HG02763 (cell line): ENCODE measurements around the gene NSMCE3.

Source experiments
- ATAC-seq: cut with Tn5 transposase; IDR thresholded peaks from one replicate; pipeline ENCODE4 v1.9.1; 2021; ENCODE audit warnings: mild to moderate bottlenecking, moderate library complexity; ENCODE audit not compliant: unreplicated experiment

NSMCE3 gene

GRCh38 chr15:29269485-29270168 lies at the start of gene NSMCE3:
NSMCE3 (minus strand) TSS chr15:29269822; CDS start chr15:29269705, 117 bp downstream.
- peak; percentile 90 for ATAC-seq

DNA sequence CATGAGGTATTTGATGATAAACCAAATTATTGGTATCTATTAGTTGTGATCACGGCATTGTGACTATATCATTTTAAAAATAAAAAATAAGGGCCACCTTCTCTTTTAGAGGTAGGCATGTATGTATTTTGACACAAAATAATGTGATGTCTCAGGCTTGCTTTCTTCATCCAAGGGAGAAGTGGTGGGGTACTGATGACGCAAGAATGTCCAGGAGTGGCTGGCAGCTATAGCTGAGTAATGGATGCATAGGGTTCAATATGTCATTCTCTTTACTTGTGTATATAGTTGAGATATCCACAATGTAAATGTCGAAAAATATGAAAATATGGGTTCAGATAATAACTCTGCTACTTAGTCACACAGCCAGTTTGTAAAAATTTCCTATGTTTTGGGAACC lies 46.8 kb upstream of the NSMCE3 start:
- ATAC-seq, result no peak

- ATAC-seq, result no peak
Observed at GRCh38 chr15:29312387-29312786, 42.8 kb upstream of the NSMCE3 start.

GRCh38 chr15:29311696-29312095 lies 42.1 kb upstream of the NSMCE3 start:
- no peak for ATAC-seq

GRCh38 chr15:29309139-29309538 lies 39.5 kb upstream of the NSMCE3 start:
- ATAC-seq, result peak; percentile 54

- no peak for ATAC-seq
Observed at GRCh38 chr15:29308299-29308698, 38.7 kb upstream of the NSMCE3 start.

- ATAC-seq, result no peak
Observed at GRCh38 chr15:29305556-29305955, 35.9 kb upstream of the NSMCE3 start.

DNA sequence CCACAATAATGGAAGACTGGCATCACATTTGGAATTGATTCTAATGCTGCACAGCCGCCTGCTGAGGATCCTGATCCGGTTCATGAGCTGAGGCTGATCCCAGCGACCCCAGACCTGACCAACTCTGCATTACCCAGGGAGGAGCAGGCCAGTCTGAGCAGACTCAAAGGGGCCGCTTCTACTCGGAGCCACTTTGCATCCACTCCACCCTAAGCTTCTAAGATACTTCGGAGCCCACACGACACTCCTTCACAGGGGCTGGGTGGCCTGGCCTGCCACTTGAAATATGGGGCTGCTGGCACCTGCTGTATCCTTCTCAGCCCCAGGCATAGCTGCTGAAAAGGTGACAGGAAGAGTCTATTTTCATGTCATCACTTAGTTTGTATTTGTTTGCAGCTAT lies 33.2 kb upstream of the NSMCE3 start:
- ATAC-seq, result no peak

- no peak for ATAC-seq
Observed at GRCh38 chr15:29299784-29300183, 30.2 kb upstream of the NSMCE3 start.

DNA sequence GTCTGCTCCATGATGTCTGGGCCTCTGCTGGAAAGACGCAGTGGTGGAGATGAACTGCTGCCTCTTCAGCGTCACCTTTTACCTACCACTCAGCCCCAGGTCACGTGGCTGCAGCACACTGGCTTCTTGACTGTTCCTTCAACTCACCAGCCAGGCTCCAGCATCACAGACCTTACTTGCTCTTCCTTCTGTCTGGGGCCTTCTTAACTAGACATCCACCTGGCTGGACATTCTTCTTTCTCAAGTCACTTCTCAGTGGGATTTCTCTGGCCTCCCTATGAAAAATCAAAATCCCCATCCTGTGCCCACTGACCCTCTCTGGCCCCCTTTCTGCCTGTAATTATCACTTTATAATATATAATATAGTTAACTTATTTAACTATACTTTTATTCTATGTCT lies 29.7 kb upstream of the NSMCE3 start:
- no peak for ATAC-seq

DNA sequence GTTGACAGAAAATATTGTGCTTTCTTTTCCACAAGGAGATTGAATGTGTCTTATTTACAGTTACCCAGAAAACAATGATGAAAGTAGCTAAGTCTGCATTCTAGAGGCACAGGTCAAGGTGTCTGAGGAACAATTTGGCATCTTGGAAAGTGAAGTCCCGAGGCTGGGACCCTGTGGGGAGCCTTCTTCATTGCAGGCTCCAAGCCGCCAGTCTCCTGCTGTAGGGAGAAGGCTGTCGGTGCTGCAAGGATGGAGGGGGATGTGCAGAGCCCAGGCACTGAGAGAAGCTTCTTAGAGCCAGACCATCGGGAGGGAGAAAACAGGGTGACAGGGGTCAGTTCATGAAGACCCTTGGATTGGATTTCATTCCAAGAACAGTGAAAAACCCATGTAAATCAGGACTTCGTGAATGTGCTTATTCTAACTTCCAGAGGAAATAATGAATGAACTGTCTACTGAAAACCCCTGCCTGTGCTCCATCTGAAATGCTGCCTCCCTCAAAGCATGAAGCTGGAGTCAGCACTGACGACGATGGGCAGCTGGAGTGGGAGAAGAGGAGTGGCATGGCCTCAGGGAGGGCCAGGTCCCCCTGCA lies 25.2 kb upstream of the NSMCE3 start:
- no peak for ATAC-seq

DNA sequence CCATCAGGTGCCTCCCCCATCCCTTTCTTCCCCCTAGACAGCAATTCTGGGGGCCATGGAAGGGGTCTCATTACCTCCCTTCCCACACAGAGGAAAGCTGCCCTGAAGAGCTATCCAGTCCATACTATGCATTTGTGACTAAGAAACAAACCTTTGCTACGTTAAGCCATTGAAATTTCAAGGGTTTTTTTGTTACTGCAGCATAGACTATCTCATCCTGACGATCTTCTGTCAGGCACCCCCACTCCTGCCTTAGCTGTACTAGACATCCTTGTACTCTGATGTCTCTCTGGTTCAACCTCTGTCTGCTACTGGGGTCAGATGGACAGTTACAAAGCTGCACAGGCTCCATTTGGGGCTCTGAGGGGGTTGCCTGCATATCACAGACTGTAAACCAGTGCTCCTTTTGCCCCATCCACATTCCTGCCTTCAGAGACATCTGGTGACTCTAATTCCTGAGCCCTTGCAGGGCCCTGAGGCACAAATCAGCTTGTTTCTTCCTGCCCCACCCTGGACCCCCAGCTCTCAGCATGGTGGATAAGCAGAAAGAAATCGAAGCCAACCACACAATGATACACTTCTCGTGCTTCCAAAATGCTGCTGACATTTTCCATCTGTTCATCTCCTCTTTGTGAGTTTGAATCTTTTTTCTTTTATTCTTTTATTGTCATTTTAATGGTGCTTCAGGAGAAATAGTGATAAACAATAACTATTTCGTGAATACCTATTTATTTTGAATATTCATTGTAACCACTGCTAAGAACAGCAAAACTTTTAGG lies 21.6 kb upstream of the NSMCE3 start:
- ATAC-seq, result no peak

DNA sequence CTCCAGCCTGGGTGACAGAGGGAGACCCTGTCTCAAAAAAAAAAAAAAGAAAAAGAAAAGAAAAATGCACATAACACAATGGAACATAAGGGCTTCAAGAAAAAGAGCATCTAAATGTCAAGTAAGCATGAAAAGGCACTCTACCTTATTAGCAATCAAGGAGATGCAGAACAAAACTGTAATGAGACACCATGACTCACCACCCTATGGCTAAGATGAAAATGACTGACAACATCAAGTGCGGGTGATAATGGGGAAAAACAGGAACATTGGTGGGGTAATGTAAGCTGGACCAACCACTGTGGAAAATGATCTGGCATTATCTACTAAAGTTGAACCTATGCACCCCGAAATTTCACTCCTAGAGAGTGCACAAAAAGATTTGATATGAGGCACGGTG lies 19.6 kb upstream of the NSMCE3 start:
- no peak for ATAC-seq

GRCh38 chr15:29285386-29285785 lies 15.8 kb upstream of the NSMCE3 start:
- no peak for ATAC-seq

DNA sequence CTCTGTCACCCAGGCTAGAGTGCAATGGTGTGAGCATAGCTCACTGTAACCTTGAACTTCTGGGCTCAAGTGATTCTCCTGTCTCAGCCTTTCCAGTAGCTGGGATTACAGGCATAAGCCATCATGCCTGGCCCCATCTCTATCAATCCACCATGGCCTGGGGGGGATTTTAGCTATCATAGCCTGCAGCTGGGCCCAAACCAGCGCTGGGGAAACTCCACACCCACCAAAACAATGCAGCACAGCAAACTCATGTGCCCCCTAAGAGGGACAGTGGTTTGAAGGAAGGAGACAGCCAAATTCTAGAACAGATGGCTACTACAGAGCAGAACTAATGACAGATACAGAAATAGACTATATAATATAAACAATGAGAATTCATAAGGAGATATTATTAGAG lies 13.8 kb upstream of the NSMCE3 start:
- no peak for ATAC-seq

GRCh38 chr15:29280514-29280913 lies 10.9 kb upstream of the NSMCE3 start:
- ATAC-seq, result no peak

GRCh38 chr15:29278436-29279105 lies 8.9 kb upstream of the NSMCE3 start:
- no peak for ATAC-seq

- no peak for ATAC-seq
Observed at GRCh38 chr15:29276366-29276765, 6.7 kb upstream of the NSMCE3 start.

GRCh38 chr15:29275855-29276254 lies 6.2 kb upstream of the NSMCE3 start:
- no peak for ATAC-seq

DNA sequence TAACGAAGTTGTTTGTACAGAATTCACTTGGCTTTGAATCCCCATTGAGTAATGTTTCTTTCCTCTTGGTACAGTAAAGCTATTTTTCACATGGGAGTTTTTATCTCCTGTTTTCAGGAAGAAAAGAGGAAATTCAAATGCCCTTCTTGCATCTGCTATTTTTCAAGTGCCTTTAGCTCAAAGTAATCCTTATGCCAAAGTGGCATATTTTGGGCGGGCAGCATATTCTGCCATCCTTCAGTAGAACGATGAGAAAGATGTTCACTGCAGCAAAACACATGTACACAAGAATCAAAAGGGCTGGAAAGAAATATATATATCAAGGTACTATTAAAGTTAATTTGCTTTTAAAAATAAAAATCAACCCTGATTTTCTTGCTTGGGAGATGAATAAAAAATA lies 5.3 kb upstream of the NSMCE3 start:
- ATAC-seq, result no peak

DNA sequence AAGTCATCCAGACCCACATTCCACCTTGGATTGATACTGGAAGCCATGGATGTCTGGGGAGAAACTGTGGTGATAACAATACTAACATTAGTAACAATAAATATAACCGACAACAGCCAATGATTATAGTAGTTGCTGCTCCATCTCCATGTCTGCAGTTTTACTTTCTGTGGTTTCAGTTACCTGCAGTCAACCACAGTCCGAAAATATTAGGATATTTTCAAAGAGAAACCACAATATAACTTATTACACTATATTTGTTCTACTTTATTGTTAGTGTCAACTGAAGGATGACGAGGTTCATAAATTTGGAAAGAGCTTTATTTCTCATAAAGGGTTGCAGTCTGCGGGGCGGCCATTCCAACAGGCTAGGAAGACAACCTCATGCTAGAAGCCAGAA lies 2.6 kb upstream of the NSMCE3 start:
- ATAC-seq, result no peak

DNA sequence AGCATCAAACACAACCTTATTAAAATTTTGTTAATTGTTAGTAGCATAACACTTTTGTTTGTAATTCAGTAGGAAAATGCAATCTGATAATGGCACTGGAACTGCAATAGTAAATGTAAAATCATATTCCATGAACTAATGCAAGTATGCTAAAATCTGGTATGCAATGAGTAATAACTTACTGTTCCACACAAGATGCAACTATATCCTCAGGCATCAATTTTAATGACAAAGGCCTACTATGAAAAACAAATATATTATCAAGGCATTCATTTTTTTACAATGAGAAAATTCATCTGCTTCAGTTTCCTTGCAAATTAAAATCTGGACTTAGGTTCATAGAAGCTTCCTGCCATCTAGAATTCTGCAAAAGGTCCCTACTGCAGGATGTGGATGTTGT lies 1.4 kb upstream of the NSMCE3 start:
- no peak for ATAC-seq
